ENCODE data around the gene PIGQ.

DNA sequence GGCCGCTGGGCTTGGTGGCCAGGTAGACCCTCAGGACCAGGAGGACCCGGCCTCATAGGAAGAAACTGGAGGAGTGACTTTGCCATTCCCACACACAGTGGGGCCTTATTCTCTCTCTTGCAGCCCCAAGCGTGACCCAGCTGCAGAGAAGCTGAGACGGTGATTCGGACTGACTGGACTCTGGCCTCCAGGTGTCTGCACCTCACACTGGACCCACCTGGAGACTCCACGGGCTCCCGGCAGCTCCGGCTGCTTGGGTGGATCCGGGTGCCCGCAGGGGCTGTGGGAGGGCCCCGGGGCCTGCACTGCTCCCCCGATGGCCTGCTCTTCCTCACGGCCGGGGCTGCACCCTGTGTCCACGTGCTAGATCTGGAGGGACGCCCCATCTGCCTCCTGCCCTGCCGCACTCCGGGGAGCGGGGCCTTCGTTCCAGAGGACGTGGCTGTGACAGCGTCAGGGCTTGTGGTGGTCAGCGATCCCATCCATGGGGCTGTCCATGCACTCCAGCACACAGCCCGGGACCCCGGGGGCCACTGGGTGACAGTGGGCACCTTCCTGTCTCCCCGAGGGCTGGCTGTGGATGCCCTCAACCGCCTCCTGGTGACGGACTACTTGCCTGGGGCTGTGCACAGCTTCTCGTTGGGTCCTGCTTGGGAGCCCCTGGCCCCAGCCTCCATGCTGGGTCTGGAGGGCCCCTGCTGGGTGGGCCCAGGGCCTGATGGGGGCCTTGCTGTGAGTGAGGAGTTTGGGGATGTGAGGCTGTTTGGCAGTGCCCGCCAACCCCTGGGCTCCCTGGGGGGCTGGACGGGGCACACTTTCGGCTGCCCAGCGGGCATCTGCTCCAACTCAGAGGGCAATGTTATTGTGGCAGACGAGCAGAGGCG, 2.2 kb upstream of the PIGQ start:
- TF ChIP-seq POLR2A (IDR thresholded peaks at IDR 0.05), result no peak
- TF ChIP-seq, protein P1, sequence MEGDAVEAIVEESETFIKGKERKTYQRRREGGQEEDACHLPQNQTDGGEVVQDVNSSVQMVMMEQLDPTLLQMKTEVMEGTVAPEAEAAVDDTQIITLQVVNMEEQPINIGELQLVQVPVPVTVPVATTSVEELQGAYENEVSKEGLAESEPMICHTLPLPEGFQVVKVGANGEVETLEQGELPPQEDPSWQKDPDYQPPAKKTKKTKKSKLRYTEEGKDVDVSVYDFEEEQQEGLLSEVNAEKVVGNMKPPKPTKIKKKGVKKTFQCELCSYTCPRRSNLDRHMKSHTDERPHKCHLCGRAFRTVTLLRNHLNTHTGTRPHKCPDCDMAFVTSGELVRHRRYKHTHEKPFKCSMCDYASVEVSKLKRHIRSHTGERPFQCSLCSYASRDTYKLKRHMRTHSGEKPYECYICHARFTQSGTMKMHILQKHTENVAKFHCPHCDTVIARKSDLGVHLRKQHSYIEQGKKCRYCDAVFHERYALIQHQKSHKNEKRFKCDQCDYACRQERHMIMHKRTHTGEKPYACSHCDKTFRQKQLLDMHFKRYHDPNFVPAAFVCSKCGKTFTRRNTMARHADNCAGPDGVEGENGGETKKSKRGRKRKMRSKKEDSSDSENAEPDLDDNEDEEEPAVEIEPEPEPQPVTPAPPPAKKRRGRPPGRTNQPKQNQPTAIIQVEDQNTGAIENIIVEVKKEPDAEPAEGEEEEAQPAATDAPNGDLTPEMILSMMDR (IDR thresholded peaks at IDR 0.05), result no peak

All from testis (tissue), 2 donors.